ENCODE measurements around the gene BTN3A1.

- TF ChIP-seq CBX5 (CRISPR knock-in tag; IDR thresholded peaks at IDR 0.05; ENCODE audit: borderline replicate concordance), result no peak
- no peak for TF ChIP-seq ZNF317 (CRISPR knock-in tag; IDR thresholded peaks at IDR 0.05)
- TF ChIP-seq CTCF (CRISPR knock-in tag; IDR thresholded peaks at IDR 0.05), result no peak
- TF ChIP-seq RNF2 (conservative IDR thresholded peaks at IDR 0.05; ENCODE audit: low read depth), result no peak
- TF ChIP-seq ELF1 (CRISPR knock-in tag; IDR thresholded peaks at IDR 0.05), result no peak
- TF ChIP-seq BORCS8-MEF2B (CRISPR knock-in tag; IDR thresholded peaks at IDR 0.05), result no peak
- no peak for TF ChIP-seq ZNF274 (CRISPR knock-in tag; IDR thresholded peaks at IDR 0.05)
- TF ChIP-seq NFIB (CRISPR knock-in tag; IDR thresholded peaks at IDR 0.05; ENCODE audit: borderline replicate concordance), result no peak
- TF ChIP-seq REST (IDR thresholded peaks at IDR 0.05; ENCODE audit: borderline replicate concordance in 1 of 2, low read depth in 1 of 2, low read length in 2 of 2), result no peak
These were observed 39.8 kb upstream of the BTN3A1 start for GRCh38 chr6:26362093-26362835.
